Frontal cortex (tissue), 4 donors: ENCODE data around the gene GATA3. TPM values are rescaled to one million over a fixed set of nuclear protein-coding genes. Genes with fewer than 3 reads are reported as not detected.

Source experiments
- DNase-seq, 2 donors: peaks; one replicate each; pipeline ENCODE4 v3.0.0; 2012; ENCODE audit warnings: low spot score in 2 of 2
- FAIRE-seq: peaks from 2 replicates; lab custom pipeline; 2012; peaks lifted over from hg19 to GRCh38; lab: Jason Lieb, UNC
- total RNA-seq: library from RNA; depleted of rRNA; stranded (reverse); fragments of >200 nt; gene quantifications from one replicate; pipeline ENCODE4 v1.2.3, GENCODE V29; 2014
- donor health status: control.
- donor health status: control.
- donor health status: control.

The GATA3 gene
- total RNA-seq, 1 donor from 2014 or later = not detected

GRCh38 chr10:8084799-8085198 lies 30.3 kb downstream of the GATA3 start:
- FAIRE-seq (no peak), DNase-seq (no peak)

GRCh38 chr10:8085251-8085650 lies 30.8 kb downstream of the GATA3 start:
- no peak for DNase-seq
- FAIRE-seq = no peak

- no peak for FAIRE-seq
- no peak for DNase-seq
Measured at GRCh38 chr10:8086315-8086714, 31.8 kb downstream of the GATA3 start.

- DNase-seq (no peak), FAIRE-seq (no peak)
Measured at GRCh38 chr10:8088504-8088903, 34.0 kb downstream of the GATA3 start.

- FAIRE-seq (no peak), DNase-seq (no peak)
Measured at GRCh38 chr10:8092428-8092827, 37.9 kb downstream of the GATA3 start.

- DNase-seq (no peak), FAIRE-seq (no peak)
Measured at GRCh38 chr10:8095959-8096358, 41.5 kb downstream of the GATA3 start.

GRCh38 chr10:8096931-8097330 lies 42.4 kb downstream of the GATA3 start:
- FAIRE-seq = no peak
- no peak for DNase-seq

- FAIRE-seq (no peak), DNase-seq (no peak)
Measured at GRCh38 chr10:8100366-8100765, 45.9 kb downstream of the GATA3 start.

GRCh38 chr10:8102708-8103401 lies 48.4 kb downstream of the GATA3 start:
- FAIRE-seq = no peak
- DNase-seq = no peak

GRCh38 chr10:8103543-8103942 lies 49.1 kb downstream of the GATA3 start:
- FAIRE-seq (no peak), DNase-seq (no peak)

GRCh38 chr10:8104005-8104404 lies 49.5 kb downstream of the GATA3 start:
- no peak for DNase-seq
- FAIRE-seq = no peak

- FAIRE-seq (no peak), DNase-seq (no peak)
Measured at GRCh38 chr10:8104721-8105120, 50.2 kb downstream of the GATA3 start.

GRCh38 chr10:8105932-8106331 lies 51.4 kb downstream of the GATA3 start:
- DNase-seq (no peak), FAIRE-seq (no peak)

- no peak for FAIRE-seq
- no peak for DNase-seq
Measured at GRCh38 chr10:8112230-8112905, 57.9 kb downstream of the GATA3 start.

GRCh38 chr10:8112942-8113442 lies 58.5 kb downstream of the GATA3 start:
- FAIRE-seq (no peak), DNase-seq (no peak)

- no peak for DNase-seq
- no peak for FAIRE-seq
Measured at GRCh38 chr10:8113616-8114015, 59.1 kb downstream of the GATA3 start.

GRCh38 chr10:8114741-8115617 lies 60.5 kb downstream of the GATA3 start:
- no peak for DNase-seq
- no peak for FAIRE-seq

- no peak for DNase-seq
- FAIRE-seq = no peak
Measured at GRCh38 chr10:8115618-8115980, 61.1 kb downstream of the GATA3 start.

GRCh38 chr10:8116474-8116873 lies 62.0 kb downstream of the GATA3 start:
- DNase-seq = no peak
- no peak for FAIRE-seq

GRCh38 chr10:8116926-8117493 lies 62.5 kb downstream of the GATA3 start:
- FAIRE-seq = no peak

More at GRCh38 chr10:8116926-8117493, 62.5 kb downstream of the GATA3 start:
- no peak for DNase-seq
